DND-41 (cell line): Measurements from ENCODE around the gene S100Z.
"Not testable (repeated sequence)": the region's sequence is repeated elsewhere in the genome, so short reads cannot be mapped to it uniquely, and the experiment has no call there.

Source experiments
- ATAC-seq: fragments of 200-7000 bp; cut with Tn5 transposase; 3 replicates; pipeline ENCODE4 v1.9.1; 2021; ENCODE audit warnings: low read depth; ENCODE audit not compliant: insufficient read depth
- DNase-seq: peaks from one replicate; pipeline ENCODE4 v3.0.0-alpha.2; 2020
- H2AFZ ChIP-seq: 2 replicates; pipeline ENCODE4 v1.6.0; 2012; ENCODE audit warnings: low read depth, low read length
- H3K27ac ChIP-seq: 2 replicates; pipeline ENCODE4 v1.5.1; 2012; ENCODE audit warnings: low read length, inconsistent platforms
- H3K27me3 ChIP-seq: fragments of 200-600 bp; sonication (generic); 2 replicates; pipeline ENCODE4 v1.6.0; 2012; ENCODE audit warnings: low read length, mild to moderate bottlenecking, inconsistent platforms; ENCODE audit not compliant: insufficient read depth, poor library complexity
- H3K36me3 ChIP-seq: 2 replicates; pipeline ENCODE4 v1.5.1; 2012; ENCODE audit warnings: low read length, inconsistent platforms; ENCODE audit not compliant: insufficient read depth
- H3K4me1 ChIP-seq: 2 replicates; pipeline ENCODE4 v1.5.1; 2012; ENCODE audit warnings: mild to moderate bottlenecking, low read length; ENCODE audit not compliant: insufficient read depth
- H3K4me2 ChIP-seq: 2 replicates; pipeline ENCODE4 v1.6.0; 2012; ENCODE audit warnings: mild to moderate bottlenecking, moderate library complexity, low read length, inconsistent platforms; ENCODE audit not compliant: insufficient read depth
- H3K4me3 ChIP-seq, 2 experiments: fragments of 200-600 bp in 1 of 2; shearing (Covaris generic) in 1 of 2; 2 replicates each; pipeline ENCODE4 v1.5.1; 2012 to 2016; ENCODE audit warnings: inconsistent platforms in 2 of 2, low read length in 2 of 2, mild to moderate bottlenecking in 2 of 2, low read depth in 1 of 2, moderate library complexity in 1 of 2
- H3K79me2 ChIP-seq: 2 replicates; pipeline ENCODE4 v1.6.0; 2012; ENCODE audit warnings: low read length, inconsistent platforms; ENCODE audit not compliant: insufficient read depth
- H3K9ac ChIP-seq: 2 replicates; pipeline ENCODE4 v1.6.0; 2012; ENCODE audit warnings: low read depth, mild to moderate bottlenecking, inconsistent platforms, low read length, moderate library complexity
- H3K9me3 ChIP-seq: 2 replicates; pipeline ENCODE4 v1.5.1; 2012; ENCODE audit warnings: low read length, moderate library complexity, mild to moderate bottlenecking, inconsistent platforms; ENCODE audit not compliant: insufficient read depth, severe bottlenecking
- H4K20me1 ChIP-seq: 2 replicates; pipeline ENCODE4 v1.6.0; 2012; ENCODE audit warnings: low read length; ENCODE audit not compliant: insufficient read depth
- CTCF ChIP-seq: IDR thresholded peaks from 2 replicates; pipeline ENCODE4 v1.5.1; 2012; ENCODE audit warnings: borderline replicate concordance, low read length, moderate library complexity, mild to moderate bottlenecking; ENCODE audit not compliant: poor library complexity, severe bottlenecking; ENCODE audit errors: extremely low read depth
- EZH2 ChIP-seq: IDR thresholded peaks from 3 replicates; pipeline ENCODE4 v1.6.1; 2012; ENCODE audit warnings: borderline replicate concordance, low read depth, mild to moderate bottlenecking, moderate library complexity, low read length, inconsistent platforms; ENCODE audit not compliant: severe bottlenecking

Gene S100Z

GRCh38 chr5:76855961-76856360, 6.1 kb downstream of the S100Z start:
- no peak overlapping the region for H3K9ac ChIP-seq
- peak; percentile 89 for ATAC-seq

GRCh38 chr5:76856800-76857199, 7.0 kb downstream of the S100Z start:
- not testable (repeated sequence) for H3K36me3 ChIP-seq, H3K27me3 ChIP-seq, H4K20me1 ChIP-seq, ATAC-seq, H3K9me3 ChIP-seq, H3K27ac ChIP-seq, H3K4me2 ChIP-seq, H3K9ac ChIP-seq, H3K4me1 ChIP-seq, H3K4me3 ChIP-seq, H2AFZ ChIP-seq, H3K79me2 ChIP-seq, DNase-seq

More at GRCh38 chr5:76855961-76856360, 6.1 kb downstream of the S100Z start:
- Histone ChIP-seq H3K4me3 (no peak overlapping the region), H2AFZ (peak overlapping the region; percentile 47; the same call in 1 of the 2 replicates), H3K27ac (no peak overlapping the region), H3K27me3 (no peaks in the 10 kb centered on the region), H3K4me1 (peaks cover 8% of the 10 kb centered on the region), H3K9me3 (no peaks in the 10 kb centered on the region), H4K20me1 (no peaks in the 10 kb centered on the region), H3K4me2 (no peak overlapping the region), H3K79me2 (no peaks in the 10 kb centered on the region), H3K36me3 (no peaks in the 10 kb centered on the region)
- no peak for TF ChIP-seq CTCF
- TF ChIP-seq EZH2, result no peak
- peak; percentile 53 for DNase-seq

GRCh38 chr5:76859591-76860247, 9.9 kb downstream of the S100Z start:
- Histone ChIP-seq H3K79me2 (no peaks in the 10 kb centered on the region), H3K4me3 (no peak overlapping the region), H4K20me1 (no peaks in the 10 kb centered on the region), H3K27me3 (no peaks in the 10 kb centered on the region), H3K27ac (no peak overlapping the region), H3K9me3 (no peaks in the 10 kb centered on the region), H3K36me3 (no peaks in the 10 kb centered on the region), H2AFZ (no peak overlapping the region), H3K4me1 (peaks cover 8% of the 10 kb centered on the region), H3K9ac (no peak overlapping the region), H3K4me2 (no peak overlapping the region)
- no peak for ATAC-seq
- no peak for DNase-seq
- no peak for TF ChIP-seq EZH2

GRCh38 chr5:76861612-76862011, 11.8 kb downstream of the S100Z start:
- H4K20me1 ChIP-seq, result no peaks in the 10 kb centered on the region

More at GRCh38 chr5:76861612-76862011, 11.8 kb downstream of the S100Z start:
- H3K27me3 ChIP-seq, result no peaks in the 10 kb centered on the region
- TF ChIP-seq CTCF, result no peak
- no peak for TF ChIP-seq EZH2
- no peak overlapping the region for H3K9ac ChIP-seq
- no peaks in the 10 kb centered on the region for H3K4me1 ChIP-seq
- H3K4me2 ChIP-seq, result no peak overlapping the region
- H3K79me2 ChIP-seq, result no peaks in the 10 kb centered on the region
- H2AFZ ChIP-seq, result no peak overlapping the region
- no peak for ATAC-seq
- no peaks in the 10 kb centered on the region for H3K9me3 ChIP-seq
- DNase-seq, result no peak
- no peak overlapping the region for H3K27ac ChIP-seq
- H3K4me3 ChIP-seq, result no peak overlapping the region
- no peaks in the 10 kb centered on the region for H3K36me3 ChIP-seq
